Thoracic aorta (tissue), 2 donors: ENCODE data around the gene CRY1. TPM values are rescaled to one million over a fixed set of nuclear protein-coding genes. Genes with fewer than 3 reads are reported as not detected.

Source experiments
- ATAC-seq: fragments of 150-250 bp; one replicate; pipeline ENCODE4 v1.8.0; 2017; ENCODE audit warnings: low read depth; ENCODE audit not compliant: insufficient number of reproducible peaks, low FRiP score
- DNase-seq: peaks from one replicate; pipeline ENCODE4 v3.0.0-alpha.2; 2020; ENCODE audit warnings: low spot score
- H3K27ac ChIP-seq, 2 donors: fragments of 200-600 bp; sonication (generic); 1 replicate in 1 of 2; 2 replicates in 1 of 2; pipeline ENCODE4 v1.5.1; 2016; ENCODE audit warnings: mild to moderate bottlenecking in 2 of 2, moderate library complexity in 2 of 2
- H3K27me3 ChIP-seq: fragments of 200-600 bp; sonication (generic); replicated peaks from 2 replicates; pipeline ENCODE4 v1.6.0; 2016; ENCODE audit warnings: mild to moderate bottlenecking; ENCODE audit not compliant: insufficient read depth
- H3K36me3 ChIP-seq: fragments of 200-600 bp; sonication (generic); one replicate; pipeline ENCODE4 v1.5.1; 2016
- H3K4me1 ChIP-seq, 2 donors: fragments of 200-600 bp; sonication (generic); 1 replicate in 1 of 2; 2 replicates in 1 of 2; pipeline versions ENCODE4 v1.5.1 to v1.6.0; 2016; ENCODE audit warnings: low read depth in 2 of 2, mild to moderate bottlenecking in 1 of 2; ENCODE audit not compliant: control insufficient read depth in 1 of 2
- H3K4me3 ChIP-seq: fragments of 200-600 bp; sonication (generic); 2 replicates; pipeline ENCODE4 v1.5.1; 2016; ENCODE audit warnings: mild to moderate bottlenecking
- H3K9me3 ChIP-seq: fragments of 200-600 bp; sonication (generic); 2 replicates; pipeline ENCODE4 v1.5.1; 2016
- total RNA-seq, 2 donors: library from RNA; depleted of rRNA; stranded (reverse); fragments of >200 nt; gene quantifications; one replicate each; pipeline versions ENCODE4 v1.1.0 to v1.2.3, GENCODE V29; 2016
- TF ChIP-seq, protein P1 (sequence below): fragments of 200-600 bp; sonication (generic); IDR thresholded peaks from one replicate; pipeline ENCODE4 v1.5.1; 2019; ENCODE audit warnings: antibody characterized with exemption

CRY1 gene
- total RNA-seq, 2 donors from 2014 or later: 24.8 to 40.6 TPM

DNA sequence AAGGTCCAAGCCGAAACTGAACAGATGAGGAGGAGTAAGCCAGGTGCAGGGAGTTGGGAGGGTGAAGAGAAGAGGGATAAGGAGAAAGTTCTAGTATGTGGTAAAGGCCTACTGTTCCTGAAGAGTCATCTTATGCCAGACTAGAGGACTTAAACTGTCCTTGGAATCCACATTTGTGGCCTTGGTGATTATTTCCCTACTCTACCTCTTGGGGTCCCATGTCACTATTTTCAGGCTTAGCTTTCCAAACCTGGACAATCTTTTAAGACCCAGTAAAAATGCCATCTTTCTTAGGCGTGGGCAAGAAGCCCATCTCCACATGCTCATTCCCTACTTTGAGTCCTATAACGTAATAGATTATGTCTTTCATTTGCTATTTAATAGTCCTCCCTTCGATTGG lies 40.1 kb upstream of the CRY1 start:
- Histone ChIP-seq H3K36me3 (no peaks in the 10 kb centered on the region), H3K27me3 (no peaks in the 10 kb centered on the region), H3K27ac (no peak overlapping the region), H3K4me3 (no peak overlapping the region), H3K4me1 (no peaks in the 10 kb centered on the region), H3K9me3 (no peaks in the 10 kb centered on the region)
- TF ChIP-seq, protein P1, sequence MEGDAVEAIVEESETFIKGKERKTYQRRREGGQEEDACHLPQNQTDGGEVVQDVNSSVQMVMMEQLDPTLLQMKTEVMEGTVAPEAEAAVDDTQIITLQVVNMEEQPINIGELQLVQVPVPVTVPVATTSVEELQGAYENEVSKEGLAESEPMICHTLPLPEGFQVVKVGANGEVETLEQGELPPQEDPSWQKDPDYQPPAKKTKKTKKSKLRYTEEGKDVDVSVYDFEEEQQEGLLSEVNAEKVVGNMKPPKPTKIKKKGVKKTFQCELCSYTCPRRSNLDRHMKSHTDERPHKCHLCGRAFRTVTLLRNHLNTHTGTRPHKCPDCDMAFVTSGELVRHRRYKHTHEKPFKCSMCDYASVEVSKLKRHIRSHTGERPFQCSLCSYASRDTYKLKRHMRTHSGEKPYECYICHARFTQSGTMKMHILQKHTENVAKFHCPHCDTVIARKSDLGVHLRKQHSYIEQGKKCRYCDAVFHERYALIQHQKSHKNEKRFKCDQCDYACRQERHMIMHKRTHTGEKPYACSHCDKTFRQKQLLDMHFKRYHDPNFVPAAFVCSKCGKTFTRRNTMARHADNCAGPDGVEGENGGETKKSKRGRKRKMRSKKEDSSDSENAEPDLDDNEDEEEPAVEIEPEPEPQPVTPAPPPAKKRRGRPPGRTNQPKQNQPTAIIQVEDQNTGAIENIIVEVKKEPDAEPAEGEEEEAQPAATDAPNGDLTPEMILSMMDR: no peak
- no peak for ATAC-seq
- DNase-seq: no peak

DNA sequence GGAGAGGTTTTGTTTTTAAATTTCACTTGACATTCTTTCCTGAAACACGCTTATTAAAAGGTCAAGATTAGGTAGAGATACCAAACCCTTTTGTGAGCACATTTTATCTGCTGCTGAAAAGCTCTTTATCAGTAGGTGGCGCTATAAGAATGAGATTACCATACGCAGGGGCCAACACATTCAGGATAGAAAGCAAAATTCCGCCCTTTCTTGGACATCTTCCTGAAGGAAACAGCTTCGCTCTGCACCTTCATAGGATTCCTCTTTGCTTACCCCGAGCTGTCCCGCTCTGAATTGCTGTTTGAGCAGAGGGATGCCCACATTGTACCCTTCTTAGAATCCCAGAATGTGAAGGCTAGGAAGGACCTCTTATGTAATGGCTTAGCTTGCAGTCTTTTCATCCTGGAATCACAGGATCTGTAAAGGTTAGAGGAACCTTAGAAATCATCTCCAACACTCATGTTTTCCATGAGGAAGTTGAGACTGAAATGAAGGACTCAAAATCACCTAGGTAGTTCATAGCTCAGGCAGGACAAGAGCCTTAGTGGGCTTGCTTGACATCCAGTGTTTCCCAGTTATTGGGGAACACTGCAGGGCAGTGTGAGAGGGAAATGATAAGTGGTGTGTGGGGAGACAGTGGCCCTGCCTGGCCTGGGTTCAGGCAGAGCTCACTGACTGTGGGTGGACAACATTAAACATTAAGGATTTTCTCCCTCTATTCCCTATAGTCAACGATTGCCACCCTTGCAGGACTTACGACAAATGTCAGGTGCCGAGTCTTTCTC lies 38.7 kb upstream of the CRY1 start:
- no peak for DNase-seq
- Histone ChIP-seq H3K4me1 (no peaks in the 10 kb centered on the region), H3K27me3 (no peaks in the 10 kb centered on the region), H3K9me3 (no peaks in the 10 kb centered on the region), H3K4me3 (no peak overlapping the region), H3K36me3 (no peaks in the 10 kb centered on the region), H3K27ac (no peak overlapping the region)
- TF ChIP-seq, protein P1: peak; percentile 66
- ATAC-seq: no peak

DNA sequence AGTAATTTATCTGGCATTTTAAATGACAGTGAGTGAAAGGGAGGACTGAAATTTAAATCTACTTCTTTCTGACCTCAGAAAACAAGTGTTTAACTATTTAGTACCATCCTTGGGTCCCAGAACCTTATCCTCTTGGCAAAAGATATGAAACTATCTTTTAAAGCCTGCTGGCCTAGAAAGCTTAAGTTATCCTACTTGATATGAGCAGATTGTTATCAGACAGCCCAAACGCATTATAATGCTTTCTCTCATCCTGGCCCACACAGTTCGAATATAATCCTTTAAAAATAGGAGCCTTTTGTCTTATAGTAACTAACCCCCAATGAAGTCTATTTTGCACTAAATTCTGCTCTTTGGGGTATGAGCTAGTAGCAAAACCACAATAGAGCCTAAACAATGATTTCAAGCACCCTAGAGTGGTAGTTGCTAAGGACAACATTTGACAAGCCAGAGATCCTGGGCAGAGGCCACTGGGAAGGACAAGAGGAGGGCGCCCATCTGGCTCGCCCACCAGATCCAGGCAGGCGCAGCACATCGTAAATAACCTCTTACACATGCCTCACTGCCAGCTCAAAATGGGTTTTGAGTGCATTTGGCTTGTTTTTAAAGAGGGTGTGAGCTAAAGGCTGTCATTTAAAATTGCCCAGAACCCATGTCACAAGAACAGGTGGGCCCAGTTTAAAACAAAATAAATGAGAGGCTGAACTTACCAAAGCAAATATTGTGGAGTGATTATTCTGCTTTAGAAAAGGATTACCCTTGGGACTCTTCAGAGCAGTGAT lies 37.7 kb upstream of the CRY1 start:
- no peaks in the 10 kb centered on the region for H3K36me3 ChIP-seq
- no peak overlapping the region for H3K27ac ChIP-seq
- ATAC-seq: no peak
- H3K9me3 ChIP-seq: no peaks in the 10 kb centered on the region
- H3K27me3 ChIP-seq: no peaks in the 10 kb centered on the region
- H3K4me1 ChIP-seq: no peaks in the 10 kb centered on the region
- H3K4me3 ChIP-seq: no peak overlapping the region
- DNase-seq: no peak
- TF ChIP-seq, protein P1: no peak

DNA sequence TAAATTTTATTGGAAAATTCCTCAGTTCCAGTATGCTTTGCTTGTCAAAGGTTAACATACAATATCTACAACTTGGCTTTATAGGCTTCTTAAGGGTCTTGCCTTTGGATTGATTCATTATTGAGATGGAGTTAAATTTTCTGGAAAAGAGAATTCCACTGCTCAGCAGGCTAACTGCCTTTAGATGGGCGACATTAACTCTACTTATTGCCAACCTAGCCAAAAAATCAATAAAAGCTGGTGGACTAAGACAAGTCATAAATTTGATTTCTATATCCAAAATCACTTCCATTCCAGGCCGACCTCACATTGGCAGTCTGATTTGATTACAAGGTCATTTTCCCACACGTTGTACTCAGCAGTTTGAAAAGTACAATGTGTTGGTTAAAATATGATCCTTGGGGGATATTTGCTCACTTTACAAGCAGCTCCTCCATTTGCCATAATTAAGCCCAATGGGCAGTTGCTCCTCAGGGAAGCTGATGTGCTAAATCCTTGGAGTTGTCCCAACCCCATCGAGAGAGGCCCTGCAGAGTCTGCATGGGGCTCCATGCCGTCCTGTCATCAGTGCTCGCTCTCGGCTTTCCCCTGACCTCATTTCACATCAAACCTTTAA lies 36.1 kb upstream of the CRY1 start:
- TF ChIP-seq, protein P1: no peak
- ATAC-seq: no peak
- no peaks in the 10 kb centered on the region for H3K27me3 ChIP-seq

More for the DNA sequence above, 36.1 kb upstream of the CRY1 start:
- H3K9me3 ChIP-seq: no peaks in the 10 kb centered on the region
- H3K4me1 ChIP-seq: no peaks in the 10 kb centered on the region
- no peak overlapping the region for H3K27ac ChIP-seq
- no peak overlapping the region for H3K4me3 ChIP-seq
- DNase-seq: no peak
- H3K36me3 ChIP-seq: no peaks in the 10 kb centered on the region
